Omental fat pad (tissue), 4 donors: ENCODE data around the gene OR2T3. TPM values are rescaled to one million over a fixed set of nuclear protein-coding genes. Genes with fewer than 3 reads are reported as not detected.
"Not testable (repeated sequence)": the region's sequence is repeated elsewhere in the genome, so short reads cannot be mapped to it uniquely, and the experiment has no call there.

ENCODE experiments used
- ATAC-seq: fragments of 150-250 bp; one replicate; pipeline ENCODE4 v1.9.1; 2016; ENCODE audit warnings: mild to moderate bottlenecking, moderate library complexity; ENCODE audit not compliant: low FRiP score
- DNase-seq: peaks from one replicate; pipeline ENCODE4 v3.0.0-alpha.2; 2019; ENCODE audit warnings: low spot score
- CTCF ChIP-seq, 3 donors: fragments of 450-650 bp; IDR thresholded peaks; one replicate each; pipeline ENCODE4 v1.5.1; 2016 to 2017; ENCODE audit warnings: antibody characterized with exemption in 3 of 3, mild to moderate bottlenecking in 3 of 3, moderate library complexity in 2 of 3
- total RNA-seq, 4 donors: library from RNA; depleted of rRNA; stranded (reverse); fragments of >200 nt; gene quantifications; one replicate each; pipeline ENCODE4 v1.1.0, GENCODE V29; 2016

The OR2T3 gene
- total RNA-seq, 4 donors from 2014 or later, result not detected

- not testable (repeated sequence) for ATAC-seq, DNase-seq
These were observed 16.5 kb upstream of the OR2T3 start for GRCh38 chr1:248456635-248457034.

- ATAC-seq, DNase-seq: not testable (repeated sequence)
These were observed 14.0 kb upstream of the OR2T3 start for GRCh38 chr1:248459117-248459516.

GRCh38 chr1:248471154-248471553 lies 2.0 kb upstream of the OR2T3 start:
- ATAC-seq (no peak), DNase-seq (no peak)
- no peak for TF ChIP-seq CTCF (IDR thresholded peaks at IDR 0.05)

- ATAC-seq, DNase-seq: not testable (repeated sequence)
These were observed 1.0 kb upstream of the OR2T3 start for GRCh38 chr1:248472111-248472510.

GRCh38 chr1:248475660-248476059 lies 2.5 kb downstream of the OR2T3 start:
- not testable (repeated sequence) for ATAC-seq, DNase-seq

GRCh38 chr1:248481686-248482579 lies 8.8 kb downstream of the OR2T3 start:
- ATAC-seq, DNase-seq: not testable (repeated sequence)

- DNase-seq, ATAC-seq: not testable (repeated sequence)
These were observed 15.1 kb downstream of the OR2T3 start, which contains the start of gene OR2T5 for GRCh38 chr1:248488289-248488688. OR2T5 (plus strand) TSS chr1:248488589; CDS start chr1:248488589, 0 bp downstream.

- not testable (repeated sequence) for ATAC-seq, DNase-seq
These were observed 23.5 kb downstream of the OR2T3 start for GRCh38 chr1:248496661-248497060.

GRCh38 chr1:248500305-248501035 lies 27.3 kb downstream of the OR2T3 start:
- DNase-seq, ATAC-seq: not testable (repeated sequence)

GRCh38 chr1:248507773-248508172 lies 34.6 kb downstream of the OR2T3 start, which contains the start of gene OR2G6:
OR2G6 (plus strand) TSS chr1:248508073; CDS start chr1:248521647, 13,574 bp downstream.
- not testable (repeated sequence) for DNase-seq, ATAC-seq

GRCh38 chr1:248510217-248510616 lies 37.1 kb downstream of the OR2T3 start:
- not testable (repeated sequence) for DNase-seq, ATAC-seq

- no peak for TF ChIP-seq CTCF (IDR thresholded peaks at IDR 0.05)
- ATAC-seq (no peak), DNase-seq (no peak)
These were observed 48.7 kb downstream of the OR2T3 start for GRCh38 chr1:248521856-248522255.

Other genes with a start within 250 kb of the OR2T3 start
- not detected for gene OR2M4, start 241.9 kb upstream of the OR2T3 start, total RNA-seq
- under 1 TPM in 1 of 4 donors, not detected in 3; 0.69 TPM for gene OR2T33, start 195.4 kb upstream of the OR2T3 start, total RNA-seq
- gene OR2T12, start 169.9 kb upstream of the OR2T3 start, total RNA-seq, result not detected
- not detected for gene OR2M7, start 148.8 kb upstream of the OR2T3 start, total RNA-seq
- not detected for gene OR14C36, start 124.6 kb upstream of the OR2T3 start, total RNA-seq
- not detected for gene OR2T4, start 111.7 kb upstream of the OR2T3 start, total RNA-seq
- gene OR2T6, start 97.6 kb upstream of the OR2T3 start, total RNA-seq, result not detected
- not detected for gene OR2T1, start 70.3 kb upstream of the OR2T3 start, total RNA-seq
- gene OR2T2, start 27.7 kb upstream of the OR2T3 start, total RNA-seq, result not detected
- not detected for gene OR2T5, start 15.2 kb downstream of the OR2T3 start, total RNA-seq
- not detected for gene OR2G6, start 34.7 kb downstream of the OR2T3 start, total RNA-seq
- not detected for gene OR2T29, start 89.4 kb downstream of the OR2T3 start, total RNA-seq
- not detected for gene OR2T34, start 101.4 kb downstream of the OR2T3 start, total RNA-seq
- not detected for gene OR2T10, start 124.3 kb downstream of the OR2T3 start, total RNA-seq
- gene OR2T11, start 161.7 kb downstream of the OR2T3 start, total RNA-seq, result not detected
- not detected for gene OR2T35, start 171.9 kb downstream of the OR2T3 start, total RNA-seq
- gene OR2T27, start 182.2 kb downstream of the OR2T3 start, total RNA-seq, result not detected
- gene OR14I1, start 229.4 kb downstream of the OR2T3 start, total RNA-seq, result not detected